ENCODE data around the gene STOX1. TPM values are rescaled to one million over a fixed set of nuclear protein-coding genes. Genes with fewer than 3 reads are reported as not detected.
"Not testable (repeated sequence)": the region's sequence is repeated elsewhere in the genome, so short reads cannot be mapped to it uniquely, and the experiment has no call there.

STOX1 gene
- total RNA-seq, 1 donor from 2014 or later: 0.34 TPM

GRCh38 chr10:68880181-68880580 is 52.9 kb downstream of the STOX1 start:
- no peak for DNase-seq

- no peak for DNase-seq
Measured at GRCh38 chr10:68895041-68895440, 67.7 kb downstream of the STOX1 start.

- peak; percentile 82 for DNase-seq
Measured at GRCh38 chr10:68897336-68897741, 70.0 kb downstream of the STOX1 start.

- DNase-seq: no peak
Measured at GRCh38 chr10:68899186-68899745, 71.9 kb downstream of the STOX1 start.

- no peak for DNase-seq
Measured at GRCh38 chr10:68900427-68901104, 73.2 kb downstream of the STOX1 start.

- peak; percentile 100 for DNase-seq
Measured at GRCh38 chr10:68901105-68901927, 74.0 kb downstream of the STOX1 start, which contains the start of gene DDX50. Gene DDX50, plus strand, starts transcription at chr10:68901315. Its CDS starts 70 bp downstream, at chr10:68901385.

GRCh38 chr10:68902382-68902781 is 75.1 kb downstream of the STOX1 start:
- no peak for DNase-seq

GRCh38 chr10:68924593-68924992 is 97.3 kb downstream of the STOX1 start:
- DNase-seq: no peak

GRCh38 chr10:68925489-68925888 is 98.2 kb downstream of the STOX1 start:
- no peak for DNase-seq

GRCh38 chr10:68929157-68929556 is 101.8 kb downstream of the STOX1 start:
- not testable (repeated sequence) for DNase-seq

- not testable (repeated sequence) for DNase-seq
Measured at GRCh38 chr10:68929888-68930287, 102.6 kb downstream of the STOX1 start.

- DNase-seq: not testable (repeated sequence)
Measured at GRCh38 chr10:68932860-68933259, 105.5 kb downstream of the STOX1 start.

- DNase-seq: no peak
Measured at GRCh38 chr10:68934994-68935393, 107.7 kb downstream of the STOX1 start.

- DNase-seq: peak; percentile 9
Measured at GRCh38 chr10:68938117-68938516, 110.8 kb downstream of the STOX1 start.

GRCh38 chr10:68938884-68939283 is 111.6 kb downstream of the STOX1 start:
- no peak for DNase-seq

- DNase-seq: not testable (repeated sequence)
Measured at GRCh38 chr10:68940917-68941316, 113.6 kb downstream of the STOX1 start.

Other genes starting within 250 kb of the STOX1 start
- 37.9 and 50.6 TPM in 2 replicates for gene CCAR1, start 106.3 kb upstream of the STOX1 start, total RNA-seq
- 46.6 and 49.0 TPM in 2 replicates for gene DDX50, start 73.8 kb downstream of the STOX1 start, total RNA-seq
- gene DDX21, start 128.6 kb downstream of the STOX1 start, total RNA-seq: 73.0 and 102 TPM in 2 replicates
- 41.9 and 55.2 TPM in 2 replicates for gene KIFBP, start 161.3 kb downstream of the STOX1 start, total RNA-seq

Measured in dermis blood vessel endothelial cell (primary cell).